NT2/D1 (cell line): ENCODE results near the gene NRDC.

Experiments
- SUZ12 ChIP-seq: IDR thresholded peaks from 2 replicates; pipeline ENCODE4 v1.6.1; 2011; ENCODE audit not compliant: insufficient read length, insufficient read depth; ENCODE audit errors: extremely low read depth
- ZNF274 ChIP-seq: IDR thresholded peaks from 2 replicates; pipeline ENCODE4 v1.6.1; 2011; ENCODE audit warnings: mild to moderate bottlenecking, low read depth, low read length

DNA sequence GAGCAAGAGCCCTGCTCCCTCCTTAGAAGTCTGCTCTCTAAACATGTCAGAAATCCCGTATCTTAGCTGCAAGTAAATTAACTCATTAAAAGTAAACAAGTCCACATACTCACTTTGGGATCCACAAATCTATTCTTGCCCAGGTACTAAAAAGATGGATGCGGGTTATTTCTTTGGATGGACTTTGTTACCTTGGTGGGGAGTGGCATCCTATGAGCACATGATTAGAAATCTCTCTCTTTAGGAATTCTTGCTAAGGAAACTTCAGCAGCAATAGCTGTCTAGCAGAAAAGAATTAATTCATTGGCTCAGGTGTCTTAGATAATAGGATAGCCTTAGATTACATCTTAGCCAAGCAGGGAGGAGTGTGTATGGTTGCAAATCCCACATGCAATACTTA is 25.2 kb downstream of the NRDC start:
- no peak for TF ChIP-seq SUZ12
- TF ChIP-seq ZNF274 = no peak
